ENCODE results near the gene RAN. TPM values are rescaled to one million over a fixed set of nuclear protein-coding genes. Genes with fewer than 3 reads are reported as not detected.

The RAN gene
- total and polyA plus RNA-seq, 9 of the 15 experiments (the other 6 are each of a cell fraction or from before 2014, with no cell fraction given), result 1,687 to 3,820 (median 2,300) TPM

DNA sequence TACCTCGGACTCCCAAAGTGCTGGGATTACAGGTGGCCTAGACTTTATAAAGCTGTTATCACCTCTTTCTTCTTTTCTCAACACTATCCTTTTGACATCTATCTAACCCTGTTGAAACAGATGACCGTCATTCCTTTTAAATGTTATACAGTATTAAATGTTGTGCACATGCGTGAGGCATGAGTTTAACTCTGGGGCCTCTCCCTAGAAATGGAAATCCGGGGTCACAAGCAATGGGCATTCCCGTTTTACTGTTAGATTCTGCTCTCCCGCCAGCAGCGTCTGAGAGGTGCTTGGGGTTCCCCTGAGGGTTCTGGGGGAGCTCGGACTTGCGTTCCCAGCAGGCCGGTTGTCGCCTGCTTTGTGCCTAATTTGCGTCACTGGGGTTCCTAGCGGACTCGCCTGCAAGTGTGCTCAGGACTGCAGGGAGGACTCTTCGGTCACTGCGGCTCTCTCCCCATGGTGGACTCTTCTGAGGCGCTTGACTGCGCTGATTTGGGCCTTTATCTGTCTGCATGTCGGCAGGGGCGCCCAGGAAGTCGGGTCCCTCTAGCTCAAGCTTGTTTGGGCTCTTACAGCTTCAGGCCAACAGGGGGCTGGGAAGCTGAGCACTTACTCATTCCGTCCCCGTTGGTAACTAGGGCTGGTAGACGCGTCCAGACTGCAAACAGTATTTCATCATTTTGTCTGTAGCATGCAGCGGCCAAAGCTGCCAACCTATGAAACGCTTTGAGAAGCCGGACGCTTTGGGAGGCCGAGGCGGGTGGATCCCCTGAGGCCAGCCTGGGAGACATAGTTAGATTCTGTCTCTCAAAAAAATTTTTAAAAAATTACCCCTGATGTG is 1.2 kb upstream of the RAN start (continued):
- TF ChIP-seq, protein P1, sequence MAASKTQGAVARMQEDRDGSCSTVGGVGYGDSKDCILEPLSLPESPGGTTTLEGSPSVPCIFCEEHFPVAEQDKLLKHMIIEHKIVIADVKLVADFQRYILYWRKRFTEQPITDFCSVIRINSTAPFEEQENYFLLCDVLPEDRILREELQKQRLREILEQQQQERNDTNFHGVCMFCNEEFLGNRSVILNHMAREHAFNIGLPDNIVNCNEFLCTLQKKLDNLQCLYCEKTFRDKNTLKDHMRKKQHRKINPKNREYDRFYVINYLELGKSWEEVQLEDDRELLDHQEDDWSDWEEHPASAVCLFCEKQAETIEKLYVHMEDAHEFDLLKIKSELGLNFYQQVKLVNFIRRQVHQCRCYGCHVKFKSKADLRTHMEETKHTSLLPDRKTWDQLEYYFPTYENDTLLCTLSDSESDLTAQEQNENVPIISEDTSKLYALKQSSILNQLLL (CRISPR knock-in tag; IDR thresholded peaks at IDR 0.05; ENCODE audit: borderline replicate concordance), result no peak
- TF ChIP-seq MBD2 (IDR thresholded peaks at IDR 0.05; ENCODE audit: borderline replicate concordance, low read depth) (no peak), JUN (IDR thresholded peaks at IDR 0.05; ENCODE audit: borderline replicate concordance, low read depth, low read length) (no peak; the same call in 1 of the 2 replicates), JUN (CRISPR knock-in tag; IDR thresholded peaks at IDR 0.05; ENCODE audit: borderline replicate concordance) (no peak), NFYB (IDR thresholded peaks at IDR 0.05; ENCODE audit: extremely low read depth, insufficient read length) (no peak), ZC3H4 (CRISPR knock-in tag; IDR thresholded peaks at IDR 0.05; ENCODE audit: borderline replicate concordance) (no peak; the same call in 1 of the 2 replicates), L3MBTL2 (IDR thresholded peaks at IDR 0.05) (peak; percentile 43; the same call in 1 of the 2 replicates), HNRNPK (IDR thresholded peaks at IDR 0.05; ENCODE audit: low read depth, low read length, poor library complexity, severe bottlenecking) (no peak), ZNF668 (CRISPR knock-in tag; IDR thresholded peaks at IDR 0.05) (no peak), PRPF4 (IDR thresholded peaks at IDR 0.05; ENCODE audit: insufficient read depth, low read depth, low read length, poor library complexity, severe bottlenecking) (no peak), TARDBP (IDR thresholded peaks at IDR 0.05) (peak; percentile 20; the same call in 1 of the 2 replicates), ILF3 (IDR thresholded peaks at IDR 0.05; ENCODE audit: borderline replicate concordance) (no peak), HSF4 (CRISPR knock-in tag; IDR thresholded peaks at IDR 0.05; ENCODE audit: borderline replicate concordance) (no peak)
- TF ChIP-seq, protein P2, sequence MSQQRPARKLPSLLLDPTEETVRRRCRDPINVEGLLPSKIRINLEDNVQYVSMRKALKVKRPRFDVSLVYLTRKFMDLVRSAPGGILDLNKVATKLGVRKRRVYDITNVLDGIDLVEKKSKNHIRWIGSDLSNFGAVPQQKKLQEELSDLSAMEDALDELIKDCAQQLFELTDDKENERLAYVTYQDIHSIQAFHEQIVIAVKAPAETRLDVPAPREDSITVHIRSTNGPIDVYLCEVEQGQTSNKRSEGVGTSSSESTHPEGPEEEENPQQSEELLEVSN (IDR thresholded peaks at IDR 0.05; ENCODE audit: borderline replicate concordance in 1 of 2, extremely low read depth in 1 of 2, insufficient read depth in 1 of 2, insufficient read length in 1 of 2, low read depth in 1 of 2, low read length in 1 of 2, poor library complexity in 1 of 2, severe bottlenecking in 1 of 2), result peak in 1 of 2 experiments; percentile 46
- TF ChIP-seq, protein P3, sequence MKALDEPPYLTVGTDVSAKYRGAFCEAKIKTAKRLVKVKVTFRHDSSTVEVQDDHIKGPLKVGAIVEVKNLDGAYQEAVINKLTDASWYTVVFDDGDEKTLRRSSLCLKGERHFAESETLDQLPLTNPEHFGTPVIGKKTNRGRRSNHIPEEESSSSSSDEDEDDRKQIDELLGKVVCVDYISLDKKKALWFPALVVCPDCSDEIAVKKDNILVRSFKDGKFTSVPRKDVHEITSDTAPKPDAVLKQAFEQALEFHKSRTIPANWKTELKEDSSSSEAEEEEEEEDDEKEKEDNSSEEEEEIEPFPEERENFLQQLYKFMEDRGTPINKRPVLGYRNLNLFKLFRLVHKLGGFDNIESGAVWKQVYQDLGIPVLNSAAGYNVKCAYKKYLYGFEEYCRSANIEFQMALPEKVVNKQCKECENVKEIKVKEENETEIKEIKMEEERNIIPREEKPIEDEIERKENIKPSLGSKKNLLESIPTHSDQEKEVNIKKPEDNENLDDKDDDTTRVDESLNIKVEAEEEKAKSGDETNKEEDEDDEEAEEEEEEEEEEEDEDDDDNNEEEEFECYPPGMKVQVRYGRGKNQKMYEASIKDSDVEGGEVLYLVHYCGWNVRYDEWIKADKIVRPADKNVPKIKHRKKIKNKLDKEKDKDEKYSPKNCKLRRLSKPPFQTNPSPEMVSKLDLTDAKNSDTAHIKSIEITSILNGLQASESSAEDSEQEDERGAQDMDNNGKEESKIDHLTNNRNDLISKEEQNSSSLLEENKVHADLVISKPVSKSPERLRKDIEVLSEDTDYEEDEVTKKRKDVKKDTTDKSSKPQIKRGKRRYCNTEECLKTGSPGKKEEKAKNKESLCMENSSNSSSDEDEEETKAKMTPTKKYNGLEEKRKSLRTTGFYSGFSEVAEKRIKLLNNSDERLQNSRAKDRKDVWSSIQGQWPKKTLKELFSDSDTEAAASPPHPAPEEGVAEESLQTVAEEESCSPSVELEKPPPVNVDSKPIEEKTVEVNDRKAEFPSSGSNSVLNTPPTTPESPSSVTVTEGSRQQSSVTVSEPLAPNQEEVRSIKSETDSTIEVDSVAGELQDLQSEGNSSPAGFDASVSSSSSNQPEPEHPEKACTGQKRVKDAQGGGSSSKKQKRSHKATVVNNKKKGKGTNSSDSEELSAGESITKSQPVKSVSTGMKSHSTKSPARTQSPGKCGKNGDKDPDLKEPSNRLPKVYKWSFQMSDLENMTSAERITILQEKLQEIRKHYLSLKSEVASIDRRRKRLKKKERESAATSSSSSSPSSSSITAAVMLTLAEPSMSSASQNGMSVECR (CRISPR knock-in tag; IDR thresholded peaks at IDR 0.05), result no peak
- TF ChIP-seq, protein P4, sequence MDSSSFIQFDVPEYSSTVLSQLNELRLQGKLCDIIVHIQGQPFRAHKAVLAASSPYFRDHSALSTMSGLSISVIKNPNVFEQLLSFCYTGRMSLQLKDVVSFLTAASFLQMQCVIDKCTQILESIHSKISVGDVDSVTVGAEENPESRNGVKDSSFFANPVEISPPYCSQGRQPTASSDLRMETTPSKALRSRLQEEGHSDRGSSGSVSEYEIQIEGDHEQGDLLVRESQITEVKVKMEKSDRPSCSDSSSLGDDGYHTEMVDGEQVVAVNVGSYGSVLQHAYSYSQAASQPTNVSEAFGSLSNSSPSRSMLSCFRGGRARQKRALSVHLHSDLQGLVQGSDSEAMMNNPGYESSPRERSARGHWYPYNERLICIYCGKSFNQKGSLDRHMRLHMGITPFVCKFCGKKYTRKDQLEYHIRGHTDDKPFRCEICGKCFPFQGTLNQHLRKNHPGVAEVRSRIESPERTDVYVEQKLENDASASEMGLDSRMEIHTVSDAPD (CRISPR knock-in tag; IDR thresholded peaks at IDR 0.05), result no peak

Data from K562 (cell line).